GM21576 (cell line): ENCODE measurements around the gene PITX1.
A peak's percentile ranks its signal among the peaks of the same experiment; 100 is the strongest.

ENCODE experiments used
- ATAC-seq: cut with Tn5 transposase; IDR thresholded peaks from one replicate; pipeline ENCODE4 v1.9.1; 2021; ENCODE audit warnings: mild to moderate bottlenecking, moderate library complexity; ENCODE audit not compliant: unreplicated experiment

The PITX1 gene

GRCh38 chr5:135062216-135063055 is 28.4 kb upstream of the PITX1 start:
- no peak for ATAC-seq

DNA sequence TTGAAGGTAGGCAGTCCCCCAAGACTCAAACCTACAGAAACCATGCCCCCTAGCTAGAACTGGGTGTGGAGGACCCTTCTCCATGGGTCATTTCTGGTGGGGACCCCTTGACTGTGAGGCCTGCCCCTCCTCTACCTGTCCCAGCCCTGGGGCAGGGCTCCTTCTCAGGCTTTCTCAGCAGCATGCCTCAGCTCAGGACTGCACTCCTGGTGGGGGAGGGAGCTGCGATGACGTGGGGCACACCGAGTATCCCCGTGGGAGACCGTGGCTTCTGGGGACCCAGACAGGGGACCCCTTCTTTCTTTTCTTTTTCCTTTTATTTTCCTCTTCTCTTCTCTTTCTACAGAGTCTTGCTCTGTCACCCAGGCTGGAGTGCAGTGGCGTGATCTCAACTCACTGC is 27.0 kb upstream of the PITX1 start:
- ATAC-seq: no peak

- no peak for ATAC-seq
These were observed 26.0 kb upstream of the PITX1 start for GRCh38 chr5:135060021-135060420.

- no peak for ATAC-seq
These were observed 25.2 kb upstream of the PITX1 start for GRCh38 chr5:135059000-135059923.

DNA sequence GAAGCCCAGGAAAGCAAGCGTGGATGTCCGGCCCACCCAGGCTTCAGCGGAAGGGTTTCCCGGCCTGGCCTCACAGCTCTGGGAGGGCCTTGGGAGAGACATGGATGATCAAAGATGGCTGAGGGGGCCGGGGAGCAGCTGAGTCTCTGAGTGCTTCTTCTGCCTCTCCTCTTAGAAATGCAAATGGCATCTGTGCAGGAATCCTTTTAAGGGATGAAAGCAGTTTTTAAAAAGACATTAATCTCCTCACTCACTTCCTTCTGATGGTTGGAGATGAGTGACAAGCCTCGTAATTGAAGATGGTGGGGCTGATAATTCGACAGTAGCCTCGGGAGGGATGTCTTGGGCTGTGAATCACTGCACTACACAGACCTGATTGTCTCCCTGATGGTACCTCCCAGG is 24.3 kb upstream of the PITX1 start:
- ATAC-seq: no peak

DNA sequence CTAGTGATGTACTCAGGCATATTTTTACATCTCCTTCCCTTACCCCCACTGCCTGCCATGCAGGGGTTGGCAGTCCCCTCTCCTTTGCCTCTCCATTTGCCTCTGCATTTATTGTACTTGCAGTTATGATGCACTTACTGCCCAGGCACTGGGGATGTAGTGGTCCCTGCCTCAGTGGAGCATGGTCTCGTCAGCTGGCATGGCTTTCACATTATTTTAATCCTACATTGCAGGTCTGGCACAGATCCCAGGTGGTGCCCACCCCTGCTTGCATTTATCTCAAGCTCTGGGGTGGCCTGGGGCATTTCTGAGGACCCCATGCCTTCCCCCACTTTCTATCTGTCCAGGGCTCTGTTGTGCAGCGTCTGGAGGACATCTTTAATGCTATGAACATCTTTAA is 23.2 kb upstream of the PITX1 start:
- no peak for ATAC-seq

GRCh38 chr5:135056316-135057030 is 22.4 kb upstream of the PITX1 start:
- no peak for ATAC-seq

DNA sequence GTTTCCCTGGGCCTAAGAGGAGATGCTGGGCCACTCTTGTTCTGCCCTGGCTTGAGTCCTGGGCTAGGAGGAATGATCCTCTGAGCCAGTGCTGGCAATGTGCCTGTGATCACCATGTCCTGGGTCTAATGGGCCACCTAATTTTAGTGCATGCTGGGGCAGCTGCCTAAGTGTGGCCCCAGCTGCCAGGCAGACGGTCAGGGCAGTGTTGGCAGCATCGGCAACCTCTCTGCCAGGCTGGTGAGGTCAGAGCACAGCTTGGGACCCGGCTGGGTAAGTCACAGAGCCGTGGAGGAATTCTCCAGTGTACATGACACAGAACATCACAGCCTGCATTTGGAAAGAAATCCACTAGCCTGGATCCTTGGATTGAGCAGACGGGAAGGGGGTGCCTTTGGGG is 21.4 kb upstream of the PITX1 start:
- no peak for ATAC-seq

- no peak for ATAC-seq
These were observed 20.5 kb upstream of the PITX1 start for GRCh38 chr5:135054546-135054945.

GRCh38 chr5:135053989-135054388 is 20.0 kb upstream of the PITX1 start:
- ATAC-seq: no peak

- ATAC-seq: peak; percentile 96
These were observed 19.2 kb upstream of the PITX1 start for GRCh38 chr5:135053278-135053677.

GRCh38 chr5:135052511-135053145 is 18.6 kb upstream of the PITX1 start:
- ATAC-seq: no peak

GRCh38 chr5:135051872-135052271 is 17.8 kb upstream of the PITX1 start:
- no peak for ATAC-seq

DNA sequence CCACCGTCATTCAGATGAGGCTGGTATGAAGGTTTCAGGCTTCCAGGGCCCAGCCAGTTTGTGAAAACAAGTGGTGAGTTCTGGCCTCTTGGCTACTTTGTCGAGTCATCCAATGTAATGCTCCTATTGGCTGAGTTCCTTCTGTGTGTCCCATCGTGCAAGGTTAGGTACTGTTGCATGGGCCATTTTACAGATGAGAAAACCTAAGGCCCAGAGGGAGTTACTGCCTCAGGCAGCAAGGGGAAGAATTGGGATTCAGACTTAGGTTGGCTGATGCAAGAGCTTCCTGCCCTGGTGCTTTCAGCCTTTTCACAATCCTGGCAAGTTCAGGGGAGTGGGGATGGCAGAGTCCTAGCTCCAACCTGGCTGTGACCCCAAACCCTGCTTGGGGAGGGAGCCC is 17.4 kb upstream of the PITX1 start:
- no peak for ATAC-seq

DNA sequence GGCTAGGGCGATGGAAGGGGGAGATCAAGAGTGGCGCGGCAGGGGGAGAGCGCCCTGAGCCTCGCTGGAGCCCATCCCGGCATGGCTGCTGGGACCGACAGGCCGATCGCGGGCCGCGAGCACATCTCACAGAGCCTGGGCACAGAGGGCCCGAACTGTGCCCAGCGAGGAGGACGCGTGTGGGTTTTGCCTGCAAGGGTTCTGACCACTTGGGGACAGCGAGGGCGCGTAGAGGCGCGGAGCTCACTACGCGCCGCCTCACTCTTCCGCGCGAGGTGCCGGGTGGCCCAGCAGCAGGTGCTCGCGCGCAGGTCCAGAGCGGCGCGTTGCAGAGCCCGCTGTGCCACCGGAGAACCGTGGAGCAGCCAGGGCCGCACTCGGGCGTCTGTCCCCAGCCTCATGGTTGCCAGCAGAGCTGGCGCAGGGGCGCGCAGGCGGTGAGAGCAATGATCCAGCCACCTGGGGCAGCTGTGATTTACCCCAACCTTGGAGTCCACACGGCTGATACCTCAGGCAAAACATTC is 16.3 kb upstream of the PITX1 start:
- no peak for ATAC-seq

GRCh38 chr5:135048930-135049329 is 14.9 kb upstream of the PITX1 start:
- no peak for ATAC-seq

GRCh38 chr5:135048286-135048685 is 14.3 kb upstream of the PITX1 start:
- ATAC-seq: no peak

- ATAC-seq: no peak
These were observed 13.3 kb upstream of the PITX1 start for GRCh38 chr5:135047347-135047695.

- no peak for ATAC-seq
These were observed 12.8 kb upstream of the PITX1 start for GRCh38 chr5:135046661-135047346.

DNA sequence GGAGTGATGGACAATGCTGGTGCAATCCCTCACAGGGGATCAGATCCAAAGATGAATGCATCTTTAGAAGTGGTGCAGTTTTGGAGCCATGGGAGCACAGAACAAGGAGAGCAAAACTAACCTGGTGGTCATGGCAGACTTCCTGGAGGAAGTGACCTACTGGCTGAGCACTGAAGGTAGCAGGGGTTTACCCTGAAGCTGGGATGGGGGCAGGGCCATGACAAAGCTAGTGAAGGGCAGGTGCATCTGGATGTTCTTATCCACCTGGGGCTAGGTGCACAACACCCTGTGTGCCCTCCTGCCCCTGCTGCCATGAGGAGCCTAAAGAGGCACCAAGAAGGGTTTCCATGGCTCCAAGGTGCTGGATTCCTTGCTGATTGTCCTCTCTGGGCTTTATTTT is 11.5 kb upstream of the PITX1 start:
- ATAC-seq: no peak
